Measurements from ENCODE around the gene RAB31. TPM values are rescaled to one million over a fixed set of nuclear protein-coding genes. Genes with fewer than 3 reads are reported as not detected.

Gene RAB31
- total and polyA plus RNA-seq, 10 donors, result 12.3 to 112 (median 72.6) TPM

DNA sequence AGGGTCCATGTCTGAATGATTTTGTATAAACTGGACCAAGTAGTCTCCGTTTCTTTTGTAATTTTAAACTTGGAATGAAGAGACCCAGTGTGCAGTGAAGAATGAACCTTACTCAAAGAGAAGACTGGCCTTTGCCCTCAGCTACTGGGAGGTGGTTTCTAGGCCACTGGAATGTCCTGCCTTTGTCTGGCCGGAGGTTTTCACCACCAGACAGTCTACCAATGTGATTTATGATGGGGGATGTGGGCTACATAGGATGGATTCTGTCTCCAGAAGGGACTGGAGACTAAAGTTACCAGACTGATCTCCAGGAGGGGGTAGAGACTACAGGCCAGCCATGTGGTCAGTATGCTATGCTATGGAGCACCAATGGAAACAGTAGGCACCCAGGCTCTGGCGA lies 42.8 kb upstream of the RAB31 start:
- no peaks in the 10 kb centered on the region for H3K36me3 ChIP-seq
- WGBS, 5 donors, result 86 to 93% (median 88%) methylated on average over 3 of the region's 3 CpGs
- H3K4me3 ChIP-seq, result no peak overlapping the region
- TF ChIP-seq POLR2AphosphoS5 (IDR thresholded peaks at IDR 0.05) (no peak), POLR2A (IDR thresholded peaks at IDR 0.05) (no peak)
- TF ChIP-seq, protein P1, sequence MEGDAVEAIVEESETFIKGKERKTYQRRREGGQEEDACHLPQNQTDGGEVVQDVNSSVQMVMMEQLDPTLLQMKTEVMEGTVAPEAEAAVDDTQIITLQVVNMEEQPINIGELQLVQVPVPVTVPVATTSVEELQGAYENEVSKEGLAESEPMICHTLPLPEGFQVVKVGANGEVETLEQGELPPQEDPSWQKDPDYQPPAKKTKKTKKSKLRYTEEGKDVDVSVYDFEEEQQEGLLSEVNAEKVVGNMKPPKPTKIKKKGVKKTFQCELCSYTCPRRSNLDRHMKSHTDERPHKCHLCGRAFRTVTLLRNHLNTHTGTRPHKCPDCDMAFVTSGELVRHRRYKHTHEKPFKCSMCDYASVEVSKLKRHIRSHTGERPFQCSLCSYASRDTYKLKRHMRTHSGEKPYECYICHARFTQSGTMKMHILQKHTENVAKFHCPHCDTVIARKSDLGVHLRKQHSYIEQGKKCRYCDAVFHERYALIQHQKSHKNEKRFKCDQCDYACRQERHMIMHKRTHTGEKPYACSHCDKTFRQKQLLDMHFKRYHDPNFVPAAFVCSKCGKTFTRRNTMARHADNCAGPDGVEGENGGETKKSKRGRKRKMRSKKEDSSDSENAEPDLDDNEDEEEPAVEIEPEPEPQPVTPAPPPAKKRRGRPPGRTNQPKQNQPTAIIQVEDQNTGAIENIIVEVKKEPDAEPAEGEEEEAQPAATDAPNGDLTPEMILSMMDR (IDR thresholded peaks at IDR 0.05 in 8 of 11, conservative IDR thresholded peaks at IDR 0.05 in 3 of 11), result no peak
- H3K4me1 ChIP-seq, result no peaks in the 10 kb centered on the region
- no peak overlapping the region for H3K27ac ChIP-seq
- H3K9me3 ChIP-seq, result no peaks in the 10 kb centered on the region
- H3K27me3 ChIP-seq (replicated peaks in 1 of 7), result no peaks in the 10 kb centered on the region
- DNase-seq, result no peak
- intact Hi-C loops (cut with DNase I; ENCODE audit: low total_unique reads), result no loop called here

DNA sequence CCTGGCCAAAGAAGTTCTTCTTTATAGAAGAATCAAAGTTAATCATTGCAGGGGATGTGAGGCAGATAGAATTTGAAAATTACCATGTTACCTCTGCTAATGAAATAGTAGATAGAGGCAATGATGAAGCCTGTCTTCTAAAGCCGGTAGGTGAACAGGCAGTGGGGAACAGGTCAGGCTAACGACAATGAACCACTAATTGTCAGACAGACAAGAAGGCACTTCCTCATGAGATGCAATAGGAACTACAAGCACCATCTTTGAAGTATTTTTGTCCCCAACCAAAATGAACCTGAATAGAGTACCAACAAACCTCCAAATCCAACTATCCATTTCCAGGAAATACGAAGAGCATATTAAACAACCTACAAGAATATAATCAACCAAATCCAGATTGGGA lies 41.6 kb upstream of the RAB31 start:
- intact Hi-C loops (cut with DNase I; ENCODE audit: low total_unique reads), result no loop called here
- Histone ChIP-seq H3K9me3 (no peaks in the 10 kb centered on the region), H3K4me3 (no peak overlapping the region), H3K27ac (no peak overlapping the region), H3K36me3 (no peaks in the 10 kb centered on the region), H3K27me3 (replicated peaks in 1 of 7) (no peaks in the 10 kb centered on the region), H3K4me1 (no peaks in the 10 kb centered on the region)
- 85 to 92% (median 87%) methylated on average over 3 of the region's 3 CpGs for WGBS, 5 donors
- TF ChIP-seq, protein P1 (IDR thresholded peaks at IDR 0.05 in 8 of 11, conservative IDR thresholded peaks at IDR 0.05 in 3 of 11), result no peak
- TF ChIP-seq POLR2AphosphoS5 (IDR thresholded peaks at IDR 0.05) (no peak), POLR2A (IDR thresholded peaks at IDR 0.05) (no peak)
- no peak for DNase-seq

DNA sequence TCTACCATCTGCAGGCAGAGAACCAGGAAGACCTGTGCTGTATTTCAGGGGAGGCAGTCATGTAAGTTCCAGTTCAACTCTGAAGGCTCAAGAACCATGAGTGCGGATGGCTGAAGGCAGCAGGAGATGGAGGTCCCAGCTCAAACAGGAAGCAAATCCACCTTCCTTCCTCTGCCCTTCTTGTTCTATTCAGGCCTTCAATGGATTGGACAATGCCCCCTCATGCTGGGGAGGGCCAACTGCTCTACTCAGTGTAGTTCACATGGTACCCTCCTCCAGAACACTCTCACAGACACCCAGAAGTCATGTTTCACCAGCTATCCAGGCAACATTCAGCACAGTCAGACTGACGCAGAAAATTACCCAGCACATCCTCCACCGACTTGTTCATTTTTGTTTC lies 39.1 kb upstream of the RAB31 start:
- Histone ChIP-seq H3K27me3 (replicated peaks in 1 of 7) (no peaks in the 10 kb centered on the region), H3K36me3 (no peaks in the 10 kb centered on the region), H3K4me3 (no peak overlapping the region), H3K4me1 (peaks cover 0 to 11% (median 8%) of the 10 kb centered on the region in 6 donors), H3K27ac (no peak overlapping the region), H3K9me3 (no peaks in the 10 kb centered on the region)
- no peak for TF ChIP-seq POLR2A (IDR thresholded peaks at IDR 0.05)
- TF ChIP-seq, protein P1 (IDR thresholded peaks at IDR 0.05 in 8 of 11, conservative IDR thresholded peaks at IDR 0.05 in 3 of 11), result no peak
- TF ChIP-seq POLR2AphosphoS5 (IDR thresholded peaks at IDR 0.05), result no peak
- intact Hi-C loops (cut with DNase I; ENCODE audit: low total_unique reads), result no loop called here
- no peak for DNase-seq
- WGBS, 5 donors, result 92 to 100% (median 96%) methylated on average over 3 of the region's 3 CpGs

DNA sequence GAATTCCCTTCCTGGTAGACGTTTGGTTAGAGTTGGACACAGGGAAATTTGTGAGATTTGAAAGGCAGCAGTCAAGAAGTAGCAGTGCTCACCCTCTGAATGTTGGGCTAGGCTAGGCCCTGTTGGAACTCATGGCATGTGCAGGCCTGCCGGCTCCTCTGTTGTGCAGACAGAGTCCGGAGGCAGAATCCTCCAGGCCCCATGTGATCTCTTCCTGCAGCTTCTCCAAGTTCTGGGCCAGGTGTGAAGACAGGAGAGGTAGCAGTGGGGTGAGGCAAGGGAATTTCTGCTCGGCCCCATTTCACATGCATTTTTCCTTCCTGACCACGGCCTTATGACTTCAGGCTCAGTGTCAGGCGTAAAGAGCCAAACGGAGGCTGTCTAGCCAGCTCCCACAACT lies 36.9 kb upstream of the RAB31 start:
- WGBS, 5 donors, result 82 to 93% (median 85%) methylated on average over 7 of the region's 7 CpGs
- no peak overlapping the region for H3K4me3 ChIP-seq
- H3K36me3 ChIP-seq, result no peaks in the 10 kb centered on the region
- no peaks in the 10 kb centered on the region for H3K27me3 ChIP-seq (replicated peaks in 1 of 7)
- no peak overlapping the region for H3K27ac ChIP-seq
- H3K4me1 ChIP-seq, result peaks cover 0 to 13% (median 8%) of the 10 kb centered on the region in 6 donors
- TF ChIP-seq POLR2A (IDR thresholded peaks at IDR 0.05), result no peak
- TF ChIP-seq, protein P1 (IDR thresholded peaks at IDR 0.05 in 8 of 11, conservative IDR thresholded peaks at IDR 0.05 in 3 of 11), result no peak
- no peak for TF ChIP-seq POLR2AphosphoS5 (IDR thresholded peaks at IDR 0.05)
- no peak for DNase-seq
- H3K9me3 ChIP-seq, result no peaks in the 10 kb centered on the region
- intact Hi-C loops (cut with DNase I; ENCODE audit: low total_unique reads), result no loop called here
